H1 (cell line): ENCODE measurements around the gene BBS9. TPM values are rescaled to one million over a fixed set of nuclear protein-coding genes. Genes with fewer than 3 reads are reported as not detected.

Experiments
- CTCF ChIA-PET: fragments of 300-600 bp; sonication (Branson Sonifier 250); formaldehyde crosslinking; loops from one replicate; lab custom pipeline; 2021; ENCODE audit not compliant: partially characterized antibody; lab: Charles Lee
- POLR2A ChIA-PET: fragments of 300-600 bp; sonication (Branson Sonifier 250); formaldehyde crosslinking; loops from one replicate; lab custom pipeline; 2021; ENCODE audit warnings: inconsistent platforms; ENCODE audit not compliant: partially characterized antibody; lab: Charles Lee
- DNase-seq, 2 experiments: peaks; one replicate each; pipeline versions ENCODE4 v3.0.0 to v3.0.0-alpha.2; 2010 to 2022; ENCODE audit warnings: low spot score in 2 of 2, low read depth in 1 of 2, mixed read lengths in 1 of 2
- FAIRE-seq: peaks from 2 replicates; lab custom pipeline; 2011; peaks lifted over from hg19 to GRCh38; lab: Jason Lieb, UNC
- H2AFZ ChIP-seq: 2 replicates; pipeline ENCODE4 v1.8.1; 2012; ENCODE audit warnings: low read length, inconsistent platforms
- H2AK5ac ChIP-seq: 2 replicates; pipeline ENCODE4 v1.6.1; 2013; ENCODE audit warnings: low read depth, low read length
- H2BK120ac ChIP-seq: replicated peaks from 2 replicates; pipeline ENCODE3; 2013; ENCODE audit warnings: low read depth, low read length, inconsistent platforms
- H2BK12ac ChIP-seq: 2 replicates; pipeline ENCODE4 v1.6.1; 2013; ENCODE audit warnings: low read depth, low read length
- H2BK15ac ChIP-seq: 2 replicates; pipeline ENCODE4 v1.6.1; 2013; ENCODE audit warnings: low read length
- H2BK20ac ChIP-seq: 2 replicates; pipeline ENCODE4 v1.6.1; 2013; ENCODE audit warnings: low read length
- H2BK5ac ChIP-seq: 2 replicates; pipeline ENCODE4 v1.6.1; 2013; ENCODE audit warnings: low read depth, low read length
- H3K14ac ChIP-seq: 2 replicates; pipeline ENCODE4 v1.6.1; 2013; ENCODE audit warnings: inconsistent platforms; ENCODE audit not compliant: insufficient read length
- H3K18ac ChIP-seq: 2 replicates; pipeline ENCODE4 v1.6.1; 2013; ENCODE audit warnings: low read length; ENCODE audit errors: extremely low read depth
- H3K23ac ChIP-seq: 2 replicates; pipeline ENCODE4 v1.6.1; 2013; ENCODE audit warnings: inconsistent platforms; ENCODE audit not compliant: insufficient read length
- H3K23me2 ChIP-seq: 2 replicates; pipeline ENCODE4 v1.6.1; 2013; ENCODE audit warnings: low read depth, low read length
- H3K27ac ChIP-seq: 2 replicates; pipeline ENCODE4 v1.6.1; 2011; ENCODE audit warnings: low read depth, low read length, inconsistent platforms
- H3K27me3 ChIP-seq, 4 experiments: replicated peaks in 1 of 4; 1 replicate in 1 of 4; 2 replicates in 3 of 4; pipeline versions ENCODE4 v1.6.1 to v1.8.1; 2011 to 2013; ENCODE audit warnings: low read length in 3 of 4, mild to moderate bottlenecking in 3 of 4, inconsistent platforms in 2 of 4, mixed read lengths in 2 of 4, moderate library complexity in 1 of 4; ENCODE audit not compliant: control insufficient read depth in 3 of 4, insufficient read depth in 3 of 4; ENCODE audit errors: extremely low read depth in 1 of 4
- H3K36me3 ChIP-seq, 4 experiments: 2 replicates each; pipeline versions ENCODE4 v1.6.1 to v1.8.1; 2011 to 2013; ENCODE audit warnings: mild to moderate bottlenecking in 4 of 4, low read length in 3 of 4, moderate library complexity in 2 of 4, control low read depth in 1 of 4, inconsistent platforms in 1 of 4; ENCODE audit not compliant: insufficient read depth in 4 of 4, control insufficient read depth in 2 of 4
- H3K4ac ChIP-seq: replicated peaks from 2 replicates; pipeline ENCODE3; 2013; ENCODE audit warnings: low read length, low read depth, mixed read lengths, inconsistent platforms; ENCODE audit not compliant: insufficient read length
- H3K4me1 ChIP-seq, 4 experiments: replicated peaks in 1 of 4; 1 replicate in 1 of 4; 2 replicates in 3 of 4; pipeline versions ENCODE4 v1.6.1 to v1.8.1; 2011 to 2013; ENCODE audit warnings: low read length in 3 of 4, inconsistent platforms in 2 of 4, mixed read lengths in 1 of 4; ENCODE audit not compliant: insufficient read depth in 4 of 4, control insufficient read depth in 3 of 4
- H3K4me2 ChIP-seq, 2 experiments: 2 replicates each; pipeline versions ENCODE4 v1.6.1 to v1.8.1; 2011 to 2013; ENCODE audit warnings: low read depth in 2 of 2, low read length in 2 of 2, control low read depth in 1 of 2, inconsistent platforms in 1 of 2, mild to moderate bottlenecking in 1 of 2; ENCODE audit not compliant: insufficient read depth in 1 of 2
- H3K4me3 ChIP-seq, 4 experiments: fragments of 200-600, 300-600 bp in 1 of 4; sonication (generic), shearing (Covaris generic), sonication (Bioruptor Twin) in 1 of 4; 2 replicates each; pipeline versions ENCODE4 v1.5.1 to v1.8.1; 2011 to 2016; ENCODE audit warnings: low read length in 4 of 4, low read depth in 3 of 4, control low read depth in 2 of 4, inconsistent platforms in 2 of 4, mild to moderate bottlenecking in 2 of 4, mixed read lengths in 1 of 4, moderate library complexity in 1 of 4; ENCODE audit not compliant: insufficient read depth in 2 of 4; ENCODE audit errors: extremely low read depth in 1 of 4
- H3K56ac ChIP-seq: replicated peaks from 2 replicates; pipeline ENCODE3; 2013; ENCODE audit warnings: low read depth, mild to moderate bottlenecking, mixed read lengths, low read length, inconsistent platforms; ENCODE audit not compliant: insufficient read length
- H3K79me1 ChIP-seq: 2 replicates; pipeline ENCODE4 v1.6.1; 2013; ENCODE audit warnings: low read depth, low read length, control low read depth
- H3K79me2 ChIP-seq, 2 experiments: 2 replicates each; pipeline versions ENCODE4 v1.6.1 to v1.8.1; 2012 to 2013; ENCODE audit warnings: low read length in 2 of 2, mild to moderate bottlenecking in 2 of 2, inconsistent platforms in 1 of 2; ENCODE audit not compliant: insufficient read depth in 2 of 2, control insufficient read depth in 1 of 2
- H3K9ac ChIP-seq, 4 experiments: replicated peaks in 1 of 4; 1 replicate in 1 of 4; 2 replicates in 3 of 4; pipeline versions ENCODE4 v1.6.1 to v1.8.1; 2011 to 2013; ENCODE audit warnings: low read depth in 3 of 4, low read length in 3 of 4, control low read depth in 2 of 4, mild to moderate bottlenecking in 2 of 4, moderate library complexity in 2 of 4, inconsistent platforms in 1 of 4; ENCODE audit errors: extremely low read depth in 1 of 4
- H3K9me3 ChIP-seq, 2 experiments: 2 replicates each; pipeline versions ENCODE4 v1.6.1 to v1.8.1; 2012 to 2013; ENCODE audit warnings: mild to moderate bottlenecking in 2 of 2, moderate library complexity in 2 of 2, control low read depth in 1 of 2, inconsistent platforms in 1 of 2, low read depth in 1 of 2, low read length in 1 of 2, mixed read lengths in 1 of 2; ENCODE audit not compliant: insufficient read depth in 2 of 2
- H4K20me1 ChIP-seq, 2 experiments: replicated peaks in 1 of 2; 2 replicates each; pipeline versions ENCODE3 to v1.8.1; 2011 to 2013; ENCODE audit warnings: inconsistent platforms in 2 of 2, low read length in 2 of 2, mild to moderate bottlenecking in 1 of 2; ENCODE audit not compliant: insufficient read depth in 2 of 2, control insufficient read depth in 1 of 2
- H4K5ac ChIP-seq: 2 replicates; pipeline ENCODE4 v1.6.1; 2013; ENCODE audit warnings: low read length, low read depth, mixed read lengths, inconsistent platforms; ENCODE audit not compliant: insufficient read length
- H4K8ac ChIP-seq: 2 replicates; pipeline ENCODE4 v1.8.0; 2013; ENCODE audit warnings: mild to moderate bottlenecking, moderate library complexity, low read length, inconsistent platforms; ENCODE audit not compliant: insufficient read depth; ENCODE audit errors: extremely low read depth
- H4K91ac ChIP-seq: replicated peaks from 2 replicates; pipeline ENCODE3; 2013; ENCODE audit warnings: low read length, mixed read lengths, inconsistent platforms; ENCODE audit not compliant: insufficient read length
- ASH2L ChIP-seq: fragments of 200-600, 300-600 bp; sonication (generic); IDR thresholded peaks from one replicate; pipeline ENCODE4 v1.7.1; 2017; ENCODE audit warnings: low read length
- CHD2 ChIP-seq: IDR thresholded peaks from 2 replicates; pipeline ENCODE4 v1.6.1; 2012; ENCODE audit warnings: low read length, improper control_type of control experiment
- CTCF ChIP-seq, 3 experiments: IDR thresholded peaks; 1 replicate in 2 of 3; 2 replicates in 1 of 3; pipeline versions ENCODE4 v1.5.1 to v1.6.1; 2011; ENCODE audit warnings: low read length in 3 of 3, mild to moderate bottlenecking in 3 of 3, inconsistent platforms in 2 of 3, low read depth in 1 of 3, moderate library complexity in 1 of 3; ENCODE audit not compliant: insufficient read depth in 1 of 3; ENCODE audit errors: control extremely low read depth in 1 of 3
- GABPA ChIP-seq: IDR thresholded peaks from 2 replicates; pipeline ENCODE4 v1.6.1; 2011; ENCODE audit warnings: mild to moderate bottlenecking, low read length, moderate library complexity, borderline replicate concordance; ENCODE audit not compliant: insufficient read depth
- GTF2F1 ChIP-seq: IDR thresholded peaks from 2 replicates; pipeline ENCODE4 v1.6.1; 2012; ENCODE audit warnings: low read depth, low read length, improper control_type of control experiment, borderline replicate concordance
- JUN ChIP-seq: IDR thresholded peaks from 2 replicates; pipeline ENCODE4 v1.6.1; 2011; ENCODE audit warnings: low read depth, mild to moderate bottlenecking, improper control_type of control experiment, low read length
- KDM4A ChIP-seq: IDR thresholded peaks from one replicate; pipeline ENCODE4 v1.7.1; 2012; ENCODE audit warnings: low read depth, mild to moderate bottlenecking, moderate library complexity, low read length, inconsistent platforms; ENCODE audit not compliant: severe bottlenecking
- RBBP5 ChIP-seq: IDR thresholded peaks from 2 replicates; pipeline ENCODE4 v1.7.1; 2012; ENCODE audit warnings: low read depth, mild to moderate bottlenecking, inconsistent platforms, low read length, moderate library complexity, borderline replicate concordance
- RFX5 ChIP-seq: IDR thresholded peaks from 2 replicates; pipeline ENCODE4 v1.6.1; 2011; ENCODE audit warnings: low read depth, low read length, improper control_type of control experiment, borderline replicate concordance
- SIN3A ChIP-seq, 2 experiments: IDR thresholded peaks in 1 of 2; conservative IDR thresholded peaks in 1 of 2; 2 replicates each; pipeline ENCODE4 v1.6.1; 2011 to 2012; ENCODE audit warnings: low read length in 2 of 2, improper control_type of control experiment in 1 of 2, low read depth in 1 of 2, mild to moderate bottlenecking in 1 of 2
- TCF12 ChIP-seq: IDR thresholded peaks from 2 replicates; pipeline ENCODE4 v1.6.1; 2011; ENCODE audit warnings: low read depth, mild to moderate bottlenecking, low read length
- TEAD4 ChIP-seq: IDR thresholded peaks from 2 replicates; pipeline ENCODE4 v1.6.1; 2012; ENCODE audit warnings: low read depth, low read length, inconsistent platforms, mixed read lengths
- WGBS, 2 experiments: shearing (Covaris generic) in 1 of 2; methylation state at CpG; one replicate each; pipeline versions ENCODE4 v1.1.6 to v1.1.7; 2013 to 2015; ENCODE audit warnings: low lambda C conversion rate in 2 of 2, mixed read lengths in 2 of 2, inconsistent platforms in 1 of 2, low coverage in 1 of 2, missing lambda C conversion rate in 1 of 2; ENCODE audit not compliant: insufficient replicate concordance in 2 of 2, insufficient coverage in 1 of 2, insufficient read length in 1 of 2; ENCODE audit errors: extremely low coverage in 1 of 2, missing lambda C conversion rate in 1 of 2; 5-methylcytosine and 5-hydroxymethylcytosine counted together
- polyA plus RNA-seq, 7 experiments: library from polyadenylated mRNA; depleted of rRNA in 3 of 7; stranded (reverse) in 5 of 7; unstranded in 2 of 7; fragments of >200 nt in 5 of 7; fragments of 200-250 nt in 2 of 7; gene quantifications; 1 replicate in 5 of 7; 2 replicates in 1 of 7; 4 replicates in 1 of 7; pipeline versions ENCODE4 v1.2.1 to v1.2.3, GENCODE V29; 2011 to 2013; ENCODE audit warnings: missing spikeins in 2 of 7, mixed read lengths in 2 of 7
- total RNA-seq: library from RNA; stranded (reverse); fragmentation: NEBNext Ultra II Directional; extraction: Animal tissue kit (Norgen Biotek cat#: 25700); gene quantifications from 2 replicates; pipeline ENCODE4 v1.2.1, GENCODE V29; 2021

Gene BBS9
- total and polyA plus RNA-seq, 2 of the 8 experiments (the other 6 are each of a cell fraction or from before 2014, with no cell fraction given): 22.3 to 37.0 TPM

GRCh38 chr7:33286501-33286900 is 157.1 kb downstream of the BBS9 start:
- Histone ChIP-seq H3K4ac (no peak overlapping the region), H2AFZ (no peak overlapping the region), H3K23ac (no peak overlapping the region), H3K4me2 (no peak overlapping the region), H2BK12ac (no peak overlapping the region), H2BK120ac (no peak overlapping the region), H3K27me3 (no peaks in the 10 kb centered on the region), H3K36me3 (peaks cover 0 to 4% (median 0%) of the 10 kb centered on the region in 4 experiments; a peak in 2 of 8 replicates), H2AK5ac (no peak overlapping the region), H2BK5ac (no peak overlapping the region), H3K27ac (no peak overlapping the region), H3K18ac (no peak overlapping the region), H3K23me2 (no peaks in the 10 kb centered on the region), H3K9ac (no peak overlapping the region), H2BK20ac (no peak overlapping the region), H2BK15ac (no peak overlapping the region), H3K9me3 (peaks cover 4 to 5% of the 10 kb centered on the region in 2 experiments; a peak in 3 of 4 replicates), H4K20me1 (no peaks in the 10 kb centered on the region), H4K5ac (no peak overlapping the region), H3K4me3 (no peak overlapping the region), H4K91ac (no peak overlapping the region), H3K4me1 (no peaks in the 10 kb centered on the region), H3K14ac (no peak overlapping the region), H3K56ac (no peak overlapping the region), H3K79me1 (no peaks in the 10 kb centered on the region), H4K8ac (no peak overlapping the region), H3K79me2 (no peaks in the 10 kb centered on the region)
- ChIA-PET POLR2A (no interaction called here), CTCF (interaction anchor here (0.7 kb wide), 1 partner anchor 12 kb away, joined by 3 read pairs; no protein-coding TSS in a partner anchor)
- DNase-seq (no peak), FAIRE-seq (no peak)
- WGBS, 2 experiments: 90% methylated on average over 1 of the region's 1 CpG; no CpG with 5 or more reads in 1 of the 2 experiments
- no peak for TF ChIP-seq SIN3A (conservative IDR thresholded peaks at IDR 0.05 in 1 of 2, IDR thresholded peaks at IDR 0.05 in 1 of 2; ENCODE audit: low read depth in 1 of 2, low read length in 2 of 2)
- TF ChIP-seq TCF12: no peak
- TF ChIP-seq RBBP5: no peak
- no peak for TF ChIP-seq CHD2
- TF ChIP-seq KDM4A: no peak
- TF ChIP-seq GABPA: no peak
- TF ChIP-seq ASH2L: no peak
- TF ChIP-seq CTCF (IDR thresholded peaks at IDR 0.05; ENCODE audit: control extremely low read depth in 1 of 3, insufficient read depth in 1 of 3, low read depth in 1 of 3, low read length in 3 of 3): no peak
- no peak for TF ChIP-seq RFX5
- no peak for TF ChIP-seq TEAD4
- TF ChIP-seq JUN: no peak
- no peak for TF ChIP-seq GTF2F1
